ENCODE measurements around the gene HS1BP3. TPM values are rescaled to one million over a fixed set of nuclear protein-coding genes. Genes with fewer than 3 reads are reported as not detected.

HS1BP3 gene
- polyA plus RNA-seq, 1 donor: 8.9 TPM

DNA sequence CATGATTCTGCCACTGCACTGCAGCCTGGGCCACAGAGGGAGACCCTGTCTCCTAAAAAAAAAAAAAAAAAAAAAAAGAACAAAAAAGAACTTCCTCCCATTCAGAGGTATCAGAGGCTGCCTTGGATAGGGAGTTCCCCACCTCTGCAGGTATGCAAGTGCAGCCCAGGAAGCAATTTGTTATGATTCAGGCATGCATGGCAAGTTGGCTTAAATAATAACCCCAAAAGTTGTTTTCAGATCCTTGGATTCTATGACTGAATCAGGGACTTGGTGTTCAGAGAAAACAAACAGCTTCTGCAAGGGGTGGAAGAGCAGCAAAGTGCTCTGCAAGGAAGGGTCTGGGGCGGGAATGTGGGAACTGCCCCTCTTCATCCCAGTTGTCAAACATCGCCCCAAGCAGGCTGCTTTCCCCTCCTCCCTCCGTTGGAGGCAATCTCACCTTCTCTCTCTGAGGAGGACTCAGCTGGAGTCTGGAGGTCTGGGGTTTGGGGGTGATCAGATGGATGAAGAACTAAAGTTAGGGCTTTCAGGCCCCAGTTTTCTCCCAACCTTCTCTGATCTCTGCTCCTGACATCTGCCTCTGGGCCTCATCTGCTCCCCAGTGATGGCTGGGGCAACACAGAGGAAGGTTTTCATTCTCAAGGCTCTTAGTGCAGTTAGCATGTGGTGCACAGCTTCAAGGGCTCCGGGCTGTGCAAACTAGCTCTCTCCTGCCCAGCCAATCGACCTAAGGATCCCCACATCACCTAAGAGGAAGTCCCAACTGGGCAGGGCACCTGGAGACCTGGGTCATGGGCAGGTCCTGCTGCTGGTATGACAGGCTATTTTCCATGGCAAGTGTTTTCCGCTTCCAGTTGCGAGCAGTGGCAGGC is 12.5 kb upstream of the HS1BP3 start:
- DNase-seq (ENCODE audit: low read depth): no peak

DNA sequence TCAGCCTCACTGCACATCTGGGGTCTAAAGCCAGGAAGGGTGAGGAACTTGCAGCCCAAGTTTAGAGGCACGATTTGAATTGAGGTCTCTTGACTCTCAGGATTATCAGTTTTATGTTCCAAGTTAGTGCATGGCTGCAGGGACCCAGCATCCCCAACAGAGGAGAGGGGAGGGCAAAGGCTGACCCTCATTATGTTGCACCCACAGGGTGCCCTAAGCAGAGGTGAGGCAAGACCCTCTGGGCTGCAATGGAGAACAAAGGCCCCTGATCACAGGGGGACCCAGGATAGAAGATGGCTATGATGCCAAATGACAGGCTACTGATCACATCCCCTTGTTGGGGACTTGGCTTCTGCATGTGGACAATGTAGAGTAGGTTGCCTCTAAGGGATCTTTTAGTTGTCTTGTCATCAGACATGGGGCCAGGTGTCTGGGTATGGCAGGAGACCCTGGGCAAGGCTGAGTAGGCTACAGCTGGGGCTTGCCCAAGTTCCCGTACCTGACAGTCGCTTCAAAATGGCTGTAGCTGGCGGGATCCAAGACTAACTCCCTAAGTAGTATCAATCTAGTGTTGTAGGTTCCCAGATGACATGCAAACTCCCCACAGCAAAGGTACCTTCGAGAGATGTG is 11.5 kb upstream of the HS1BP3 start:
- DNase-seq (ENCODE audit: low read depth): no peak

GRCh38 chr2:20661421-20662307 is 10.8 kb upstream of the HS1BP3 start:
- no peak for DNase-seq (ENCODE audit: low read depth)

- DNase-seq (ENCODE audit: low read depth): no peak
These were observed 9.9 kb upstream of the HS1BP3 start for GRCh38 chr2:20660506-20661420.

DNA sequence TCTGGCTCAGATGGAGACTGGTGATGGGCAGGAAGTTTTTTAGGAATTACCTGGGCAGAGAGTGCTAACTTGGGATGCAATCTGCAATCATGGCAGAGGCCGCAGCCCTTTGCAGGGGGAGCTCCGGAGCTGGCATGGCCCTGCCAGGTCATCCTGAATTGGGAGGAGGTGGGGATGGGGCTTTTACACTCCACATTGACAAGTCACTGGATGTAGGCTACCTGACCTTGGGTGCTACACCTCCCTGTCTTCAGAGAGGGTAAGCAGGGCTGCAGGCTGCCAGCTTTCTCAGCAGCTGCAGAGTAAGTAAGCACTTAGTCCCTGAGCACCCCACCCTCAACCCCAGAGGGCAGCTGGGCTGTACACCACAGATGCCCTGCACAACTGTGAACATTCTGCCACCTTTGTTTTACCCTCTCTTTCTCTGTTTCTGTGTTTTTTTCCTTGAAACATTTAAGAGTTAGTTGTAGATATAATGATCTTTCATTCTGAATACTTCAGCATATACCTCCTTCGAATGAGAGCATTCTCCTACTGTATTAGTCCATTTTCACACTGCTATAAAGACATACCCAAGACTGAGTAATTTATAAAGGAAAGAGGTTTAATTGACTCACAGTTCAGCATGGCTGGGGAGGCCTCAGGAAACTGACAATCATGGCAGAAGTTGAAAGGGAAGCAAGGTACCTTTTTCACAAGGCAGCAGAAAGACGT is 6.8 kb upstream of the HS1BP3 start:
- no peak for DNase-seq (ENCODE audit: low read depth)

GRCh38 chr2:20656561-20656960 is 5.7 kb upstream of the HS1BP3 start:
- no peak for DNase-seq (ENCODE audit: low read depth)

DNA sequence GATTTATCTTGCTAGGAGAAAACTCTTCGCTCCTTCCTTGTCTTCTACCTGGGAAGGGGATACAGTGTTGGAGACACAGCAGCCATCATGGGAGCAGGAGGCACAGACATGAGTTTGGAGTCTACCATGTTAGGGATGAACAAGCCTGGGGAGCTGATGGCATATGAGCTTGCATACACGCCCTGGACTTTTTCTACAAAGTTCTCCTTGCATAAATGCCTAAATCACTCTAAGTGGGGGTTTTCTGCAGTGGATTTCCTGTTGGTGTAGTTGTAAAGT is 3.6 kb upstream of the HS1BP3 start:
- DNase-seq (ENCODE audit: low read depth): no peak

GRCh38 chr2:20653695-20654534 is 3.0 kb upstream of the HS1BP3 start:
- no peak for DNase-seq (ENCODE audit: low read depth)

- no peak for DNase-seq (ENCODE audit: low read depth)
These were observed 2.0 kb upstream of the HS1BP3 start for GRCh38 chr2:20652673-20653575.

DNA sequence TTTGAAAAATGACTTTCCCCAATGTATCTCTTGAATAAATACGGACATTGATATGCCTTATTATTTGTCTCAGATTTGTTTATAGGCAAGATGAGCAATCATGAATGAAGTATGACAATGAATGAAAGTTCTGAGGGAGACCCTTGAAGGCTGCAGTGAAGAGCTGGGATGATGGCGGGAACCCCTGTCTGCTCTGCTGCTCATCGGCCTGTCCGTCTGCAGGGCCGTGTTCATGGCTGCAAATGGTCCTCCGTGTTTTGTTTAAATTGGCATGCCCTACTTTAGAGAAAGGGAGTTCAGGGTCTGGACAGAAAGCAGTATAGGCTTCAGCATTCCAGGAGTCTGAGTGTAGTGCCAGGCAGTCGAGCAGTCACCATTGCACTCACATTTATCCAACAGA is 1.2 kb upstream of the HS1BP3 start:
- no peak for DNase-seq (ENCODE audit: low read depth)

- DNase-seq (ENCODE audit: low read depth): no peak
These were observed 817 bp upstream of the HS1BP3 start for GRCh38 chr2:20651731-20652099.

DNA sequence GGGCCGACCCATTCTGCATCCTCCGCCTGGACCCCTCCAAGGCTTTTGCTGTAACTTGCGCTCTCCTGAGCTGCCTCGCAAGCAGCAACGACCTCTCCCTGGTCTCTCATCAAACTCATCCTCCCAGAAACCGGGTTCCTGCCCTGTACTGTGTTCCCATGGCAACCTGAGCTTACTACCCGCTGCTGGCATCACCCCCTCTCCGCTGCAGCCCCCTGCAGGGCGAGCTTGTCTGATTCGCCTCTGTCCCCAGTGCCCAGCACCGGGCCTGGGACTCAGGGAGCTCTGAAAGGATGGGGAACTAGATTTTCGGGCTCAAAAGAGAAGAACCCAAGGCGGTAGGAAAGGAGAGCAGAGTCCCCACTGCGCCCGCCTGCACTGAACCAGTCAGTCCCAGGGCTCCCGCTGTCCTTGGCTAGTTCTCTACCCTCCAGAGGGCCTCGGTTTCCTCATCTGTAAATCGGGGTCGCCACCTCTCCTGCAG is 463 bp downstream of the HS1BP3 start:
- no peak for DNase-seq (ENCODE audit: low read depth)

DNA sequence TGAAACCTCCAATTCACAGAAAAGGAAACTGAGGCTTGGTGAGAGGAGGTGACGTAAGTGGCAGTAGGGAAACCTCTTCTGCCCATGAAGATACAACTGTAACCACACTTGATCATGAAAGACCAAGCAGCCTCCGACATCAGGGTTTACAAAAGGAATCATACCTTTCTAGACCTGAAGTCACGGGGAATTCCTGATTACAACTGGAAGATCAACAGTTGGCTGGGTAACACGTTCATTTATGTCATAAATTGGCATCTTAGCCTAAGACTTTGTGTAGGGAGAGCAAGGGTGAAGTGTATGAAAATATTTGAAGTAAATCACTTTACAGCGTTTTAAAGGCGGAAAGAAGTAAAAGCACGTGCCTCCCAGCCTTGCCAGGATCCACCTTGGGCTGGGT is 922 bp downstream of the HS1BP3 start:
- DNase-seq (ENCODE audit: low read depth): no peak

- DNase-seq (ENCODE audit: low read depth): no peak
These were observed 1.3 kb downstream of the HS1BP3 start for GRCh38 chr2:20649576-20649975.

GRCh38 chr2:20648831-20649230 is 2.1 kb downstream of the HS1BP3 start:
- no peak for DNase-seq (ENCODE audit: low read depth)

DNA sequence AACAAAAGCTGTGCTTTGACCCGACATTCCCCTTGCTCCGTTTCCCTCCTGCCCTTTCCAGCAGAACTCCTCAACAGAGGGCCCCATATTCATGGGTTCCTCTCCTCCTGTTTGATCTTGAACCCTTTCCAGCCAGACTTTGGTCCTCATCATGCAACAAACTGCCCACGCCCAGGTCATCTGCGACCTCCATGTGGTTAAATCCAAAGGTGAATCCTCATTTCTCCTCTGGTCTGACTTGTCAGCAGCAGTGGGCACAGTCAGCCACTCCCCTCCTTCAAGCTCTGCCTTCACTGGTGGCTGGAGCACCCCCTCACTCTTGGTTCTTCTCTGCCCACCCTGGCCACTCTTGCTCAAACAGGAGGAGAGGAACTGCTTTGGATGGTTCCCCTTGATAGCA is 2.7 kb downstream of the HS1BP3 start:
- no peak for DNase-seq (ENCODE audit: low read depth)

DNA sequence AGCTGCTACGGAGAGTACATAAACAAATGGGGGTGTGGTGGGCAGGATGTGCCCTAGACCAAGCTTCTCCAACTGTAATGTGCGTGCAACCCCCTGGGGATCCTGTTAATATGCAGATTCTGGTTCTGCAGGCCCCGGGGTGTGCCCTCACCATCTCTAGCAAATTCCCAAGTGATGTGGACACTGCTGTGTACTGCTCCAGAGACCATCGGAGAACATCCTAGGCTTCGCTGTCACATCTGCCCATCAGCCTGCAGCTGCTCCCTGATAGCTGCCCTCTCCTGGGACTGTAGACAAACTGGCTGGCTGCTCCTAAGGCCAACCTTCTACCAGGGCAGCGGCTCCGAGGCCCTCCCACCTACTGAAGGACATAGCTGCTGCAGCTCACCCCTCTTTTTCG is 3.2 kb downstream of the HS1BP3 start:
- no peak for DNase-seq (ENCODE audit: low read depth)

DNA sequence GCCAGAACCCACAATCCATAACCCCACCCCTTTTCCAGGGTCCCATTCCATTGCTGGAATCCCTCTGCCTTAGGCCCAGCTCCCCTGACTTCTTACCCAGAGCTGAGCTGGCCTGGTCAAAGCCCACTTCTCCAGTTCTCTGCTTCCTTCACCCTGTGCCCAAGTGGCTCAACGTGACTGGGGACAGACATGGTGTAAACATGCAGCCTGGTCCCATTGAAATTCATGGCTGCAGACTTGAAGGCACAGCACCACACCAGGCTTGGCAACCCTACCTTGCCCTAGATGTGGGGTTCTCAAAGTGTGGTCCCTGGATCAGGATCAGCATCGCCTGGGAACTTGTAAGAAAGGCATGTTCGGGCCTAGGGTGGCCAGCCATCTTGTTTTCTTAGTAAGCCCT is 3.7 kb downstream of the HS1BP3 start:
- no peak for DNase-seq (ENCODE audit: low read depth)

DNA sequence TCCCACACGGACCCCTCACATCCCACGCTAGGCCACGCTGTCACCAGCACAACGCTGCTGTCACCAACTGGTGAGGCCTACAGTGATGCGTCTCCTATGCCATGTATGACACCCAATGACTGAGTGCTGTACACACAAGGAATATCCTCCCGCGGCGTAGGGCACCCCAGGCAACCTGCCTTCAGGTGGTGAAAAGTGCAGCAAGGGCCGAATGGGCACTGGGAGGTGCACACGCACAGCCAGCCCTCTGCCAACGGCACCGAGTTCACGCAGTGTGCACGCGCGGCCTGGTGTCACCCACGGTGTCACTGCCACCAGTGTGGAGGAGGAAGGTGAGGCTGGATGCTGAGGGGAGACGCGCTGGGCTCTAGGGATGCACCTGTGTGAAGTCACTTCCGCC is 4.5 kb downstream of the HS1BP3 start:
- DNase-seq (ENCODE audit: low read depth): no peak
